Upper lobe of right lung (tissue), 1 donor: ENCODE measurements around the gene ARHGEF28. TPM values are rescaled to one million over a fixed set of nuclear protein-coding genes. Genes with fewer than 3 reads are reported as not detected.
A peak's percentile ranks its signal among the peaks of the same experiment; 100 is the strongest.

Experiments used
- ATAC-seq: fragments of 200-7000 bp; cut with Tn5 transposase; one replicate; pipeline ENCODE4 v1.9.1; 2020; ENCODE audit warnings: mild to moderate bottlenecking, moderate library complexity
- DNase-seq: peaks from one replicate; pipeline ENCODE4 v3.0.0-alpha.2; 2020
- H3K27ac ChIP-seq: fragments of 200-600 bp; one replicate; pipeline ENCODE4 v1.8.0; 2022
- H3K27me3 ChIP-seq: fragments of 200-600 bp; one replicate; pipeline ENCODE4 v1.8.0; 2022; ENCODE audit warnings: mild to moderate bottlenecking
- H3K36me3 ChIP-seq: fragments of 200-600 bp; one replicate; pipeline ENCODE4 v1.8.0; 2022
- H3K4me1 ChIP-seq: fragments of 200-600 bp; one replicate; pipeline ENCODE4 v1.8.0; 2022
- H3K4me3 ChIP-seq: fragments of 200-600 bp; one replicate; pipeline ENCODE4 v1.8.0; 2022; ENCODE audit warnings: mild to moderate bottlenecking
- H3K9me3 ChIP-seq: fragments of 200-600 bp; one replicate; pipeline ENCODE4 v1.8.0; 2022
- intact Hi-C: fragments of 100-400 bp; cut with DNase I; formaldehyde crosslinking; loops from one replicate; pipeline ENCODE4 v1.11.0; 2022
- total RNA-seq: library from RNA; stranded (reverse); fragmentation: NEBNext Ultra II Directional; extraction: Animal tissue kit (Norgen Biotek cat#: 25700); gene quantifications from one replicate; pipeline ENCODE4 v1.2.1, GENCODE V29; 2021
- TF ChIP-seq, protein P1 (sequence below): fragments of 200-600 bp; IDR thresholded peaks from one replicate; pipeline ENCODE4 v1.8.0; 2022; ENCODE audit warnings: antibody characterized with exemption
- donor health status: DM: no; HTN: yes; CAD: no; lungs with severe emphysema.

Gene ARHGEF28
- total RNA-seq, 1 donor from 2014 or later = 22.3 TPM

DNA sequence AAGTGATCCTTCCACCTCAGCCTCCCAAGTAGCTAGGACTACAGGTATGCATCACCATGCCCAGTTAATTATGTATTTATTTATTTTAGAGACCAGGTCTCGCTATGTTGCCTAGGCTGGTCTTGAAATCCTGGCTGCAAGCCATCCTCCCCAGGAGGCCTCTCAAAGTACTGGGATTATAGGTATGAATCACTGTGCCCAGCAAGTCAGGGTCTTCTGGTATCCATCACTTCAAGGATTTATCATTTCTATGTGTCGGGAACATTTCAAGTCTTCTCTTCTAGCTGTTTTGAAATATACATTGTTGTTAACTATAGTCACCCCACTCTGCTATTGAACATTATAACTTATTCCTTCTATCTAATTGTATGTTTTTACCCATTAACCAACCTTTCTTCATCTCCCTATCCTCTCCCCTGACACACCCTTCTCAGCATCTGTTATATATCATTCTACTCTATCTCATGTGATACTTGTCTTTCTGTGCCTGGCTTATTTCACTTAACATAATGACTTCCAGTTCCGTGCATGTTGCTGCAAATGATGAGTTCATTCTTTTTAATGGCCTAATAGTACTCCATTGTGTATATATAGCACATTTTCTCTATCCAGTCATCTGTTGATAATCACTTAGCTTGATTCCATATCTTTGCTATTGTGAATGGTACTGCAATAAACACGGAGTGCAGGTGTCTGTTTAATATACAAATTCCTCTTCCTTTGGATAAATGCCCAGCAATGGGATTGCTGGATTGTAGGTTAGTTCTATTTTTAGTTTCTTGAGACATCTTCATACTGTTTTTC lies 34.1 kb upstream of the ARHGEF28 start:
- ATAC-seq = no peak
- Histone ChIP-seq H3K27me3 (no peaks in the 10 kb centered on the region), H3K36me3 (no peaks in the 10 kb centered on the region), H3K27ac (no peak overlapping the region), H3K4me3 (no peak overlapping the region), H3K4me1 (no peaks in the 10 kb centered on the region), H3K9me3 (no peaks in the 10 kb centered on the region)
- TF ChIP-seq, protein P1, sequence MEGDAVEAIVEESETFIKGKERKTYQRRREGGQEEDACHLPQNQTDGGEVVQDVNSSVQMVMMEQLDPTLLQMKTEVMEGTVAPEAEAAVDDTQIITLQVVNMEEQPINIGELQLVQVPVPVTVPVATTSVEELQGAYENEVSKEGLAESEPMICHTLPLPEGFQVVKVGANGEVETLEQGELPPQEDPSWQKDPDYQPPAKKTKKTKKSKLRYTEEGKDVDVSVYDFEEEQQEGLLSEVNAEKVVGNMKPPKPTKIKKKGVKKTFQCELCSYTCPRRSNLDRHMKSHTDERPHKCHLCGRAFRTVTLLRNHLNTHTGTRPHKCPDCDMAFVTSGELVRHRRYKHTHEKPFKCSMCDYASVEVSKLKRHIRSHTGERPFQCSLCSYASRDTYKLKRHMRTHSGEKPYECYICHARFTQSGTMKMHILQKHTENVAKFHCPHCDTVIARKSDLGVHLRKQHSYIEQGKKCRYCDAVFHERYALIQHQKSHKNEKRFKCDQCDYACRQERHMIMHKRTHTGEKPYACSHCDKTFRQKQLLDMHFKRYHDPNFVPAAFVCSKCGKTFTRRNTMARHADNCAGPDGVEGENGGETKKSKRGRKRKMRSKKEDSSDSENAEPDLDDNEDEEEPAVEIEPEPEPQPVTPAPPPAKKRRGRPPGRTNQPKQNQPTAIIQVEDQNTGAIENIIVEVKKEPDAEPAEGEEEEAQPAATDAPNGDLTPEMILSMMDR = no peak
- intact Hi-C loops = no loop called here
- no peak for DNase-seq

DNA sequence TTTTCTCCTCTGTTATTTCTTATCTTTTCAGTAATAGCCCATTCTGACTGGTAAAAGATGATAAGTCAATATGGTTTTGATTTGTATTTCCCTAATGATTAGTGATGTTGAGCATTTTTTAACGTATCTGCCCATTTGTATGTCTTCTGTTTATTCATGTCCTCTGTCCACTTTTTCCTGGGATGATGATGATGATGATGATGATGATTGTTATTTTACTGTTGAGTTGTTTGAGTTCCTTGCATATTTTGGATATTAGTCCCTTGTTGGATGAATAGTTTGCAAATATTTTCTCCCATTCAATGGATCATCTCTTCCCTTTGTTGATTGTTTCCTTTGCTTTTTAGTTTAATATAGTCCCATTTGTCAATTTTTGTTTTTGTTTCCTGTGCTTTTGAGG lies 33.4 kb upstream of the ARHGEF28 start:
- DNase-seq (no peak), ATAC-seq (no peak)
- H3K4me3 ChIP-seq = no peak overlapping the region
- H3K27me3 ChIP-seq = no peaks in the 10 kb centered on the region
- intact Hi-C loops = no loop called here
- no peaks in the 10 kb centered on the region for H3K36me3 ChIP-seq
- H3K27ac ChIP-seq = no peak overlapping the region
- TF ChIP-seq, protein P1 = no peak
- H3K4me1 ChIP-seq = no peaks in the 10 kb centered on the region
- no peaks in the 10 kb centered on the region for H3K9me3 ChIP-seq

DNA sequence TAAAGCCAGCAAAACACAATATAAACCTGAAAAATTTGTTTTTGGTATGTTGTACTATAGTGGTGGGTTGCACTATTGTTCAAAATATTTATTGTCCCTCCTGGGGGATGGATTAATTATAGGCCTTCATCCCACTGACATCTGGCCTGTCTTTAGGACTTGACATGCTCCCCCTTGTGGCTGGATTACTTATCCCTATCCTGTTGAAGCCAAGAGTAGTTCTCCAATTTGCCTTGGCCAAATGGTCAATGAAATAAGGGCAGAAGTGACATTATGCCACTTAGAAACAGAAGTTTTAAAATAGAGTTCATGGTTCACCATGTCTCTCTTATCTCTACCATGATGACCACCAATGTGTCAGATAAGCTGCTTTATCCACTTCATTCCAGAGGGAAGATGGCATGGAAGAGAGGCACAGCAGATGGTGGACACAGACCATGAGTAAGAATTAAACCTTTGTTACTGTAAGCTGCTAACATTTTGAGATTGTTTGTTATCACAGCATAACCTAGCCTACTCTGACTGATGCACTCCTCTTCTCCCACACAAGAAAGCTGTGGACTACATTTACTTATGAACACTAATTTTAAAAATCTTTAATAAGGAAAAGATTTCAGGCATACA lies 29.2 kb upstream of the ARHGEF28 start:
- H3K9me3 ChIP-seq = no peaks in the 10 kb centered on the region
- no peaks in the 10 kb centered on the region for H3K27me3 ChIP-seq
- ATAC-seq (peak; percentile 79), DNase-seq (no peak)
- no peak overlapping the region for H3K27ac ChIP-seq
- TF ChIP-seq, protein P1 = peak; percentile 67
- H3K4me1 ChIP-seq = no peaks in the 10 kb centered on the region
- intact Hi-C loops = no loop called here
- H3K36me3 ChIP-seq = no peaks in the 10 kb centered on the region
- no peak overlapping the region for H3K4me3 ChIP-seq

DNA sequence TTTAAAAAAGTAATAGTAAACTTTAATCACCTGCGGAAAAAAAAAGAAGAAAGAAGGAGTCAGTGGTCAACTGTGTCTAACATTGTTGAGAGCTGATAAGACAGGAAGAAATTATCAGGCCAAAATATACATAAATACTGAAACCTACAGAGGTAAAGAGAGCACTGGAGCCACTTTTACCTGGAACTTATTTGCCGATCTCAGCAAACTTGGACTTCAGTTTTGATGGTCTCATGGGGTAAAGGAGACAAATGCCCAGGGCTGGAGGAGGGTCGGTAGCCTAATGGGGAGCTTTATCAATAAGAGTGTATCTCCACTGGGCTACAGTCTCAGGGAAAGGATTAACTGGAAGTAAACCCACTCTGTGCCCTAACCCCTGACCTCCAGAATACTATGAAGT lies 26.6 kb upstream of the ARHGEF28 start:
- no peaks in the 10 kb centered on the region for H3K36me3 ChIP-seq
- H3K27me3 ChIP-seq = no peaks in the 10 kb centered on the region
- TF ChIP-seq, protein P1 = no peak
- no peak overlapping the region for H3K4me3 ChIP-seq
- DNase-seq = no peak
- no peaks in the 10 kb centered on the region for H3K4me1 ChIP-seq
- no peak overlapping the region for H3K27ac ChIP-seq
- intact Hi-C loops = no loop called here
- no peaks in the 10 kb centered on the region for H3K9me3 ChIP-seq
- no peak for ATAC-seq

DNA sequence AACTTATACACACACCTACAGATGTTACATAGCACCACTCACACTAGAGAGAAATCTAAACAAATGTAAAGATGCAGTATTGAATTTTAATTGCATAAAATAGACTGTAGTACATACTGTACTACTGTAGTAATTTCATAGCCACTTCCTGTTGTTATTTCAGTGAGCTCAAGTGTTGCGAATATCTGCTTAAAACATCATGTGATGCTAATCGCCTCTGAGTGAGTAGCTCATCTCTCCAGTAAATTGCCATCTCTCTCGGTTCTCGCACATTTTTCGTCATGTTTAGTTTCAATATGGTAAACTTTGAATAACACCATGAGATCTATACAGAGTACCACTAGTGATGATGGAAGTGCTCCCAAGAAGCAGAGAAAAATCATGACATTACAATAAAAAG lies 22.0 kb upstream of the ARHGEF28 start:
- Histone ChIP-seq H3K27ac (no peak overlapping the region), H3K27me3 (no peaks in the 10 kb centered on the region), H3K36me3 (no peaks in the 10 kb centered on the region), H3K9me3 (no peaks in the 10 kb centered on the region), H3K4me3 (no peak overlapping the region), H3K4me1 (no peaks in the 10 kb centered on the region)
- TF ChIP-seq, protein P1 = no peak
- ATAC-seq = peak; percentile 70
- intact Hi-C loops = no loop called here
- DNase-seq = no peak
